ENCODE results near the gene CERT1.

CERT1 gene

DNA sequence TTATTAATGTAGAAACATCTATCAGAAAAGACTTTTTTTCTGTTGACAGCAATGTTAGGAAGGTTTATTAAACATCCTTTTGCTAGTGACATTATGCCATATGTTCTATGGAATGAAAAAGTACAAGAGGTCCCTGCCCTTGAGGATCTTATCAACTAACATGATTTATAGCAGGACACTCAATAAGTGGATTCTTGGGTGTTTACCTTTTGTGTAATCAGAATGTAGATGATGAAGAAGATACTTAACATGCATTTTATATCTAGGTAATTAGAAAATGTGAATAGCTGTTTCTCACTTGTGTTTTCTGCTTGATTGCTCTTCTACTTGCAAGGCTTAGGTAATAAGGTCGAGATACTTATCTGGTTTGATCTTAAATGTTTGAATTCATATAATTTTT lies 169.5 kb downstream of the CERT1 start:
- H3K4me3 ChIP-seq (ENCODE audit: low read depth, low read length), result no peak overlapping the region
- TF ChIP-seq, protein P1, sequence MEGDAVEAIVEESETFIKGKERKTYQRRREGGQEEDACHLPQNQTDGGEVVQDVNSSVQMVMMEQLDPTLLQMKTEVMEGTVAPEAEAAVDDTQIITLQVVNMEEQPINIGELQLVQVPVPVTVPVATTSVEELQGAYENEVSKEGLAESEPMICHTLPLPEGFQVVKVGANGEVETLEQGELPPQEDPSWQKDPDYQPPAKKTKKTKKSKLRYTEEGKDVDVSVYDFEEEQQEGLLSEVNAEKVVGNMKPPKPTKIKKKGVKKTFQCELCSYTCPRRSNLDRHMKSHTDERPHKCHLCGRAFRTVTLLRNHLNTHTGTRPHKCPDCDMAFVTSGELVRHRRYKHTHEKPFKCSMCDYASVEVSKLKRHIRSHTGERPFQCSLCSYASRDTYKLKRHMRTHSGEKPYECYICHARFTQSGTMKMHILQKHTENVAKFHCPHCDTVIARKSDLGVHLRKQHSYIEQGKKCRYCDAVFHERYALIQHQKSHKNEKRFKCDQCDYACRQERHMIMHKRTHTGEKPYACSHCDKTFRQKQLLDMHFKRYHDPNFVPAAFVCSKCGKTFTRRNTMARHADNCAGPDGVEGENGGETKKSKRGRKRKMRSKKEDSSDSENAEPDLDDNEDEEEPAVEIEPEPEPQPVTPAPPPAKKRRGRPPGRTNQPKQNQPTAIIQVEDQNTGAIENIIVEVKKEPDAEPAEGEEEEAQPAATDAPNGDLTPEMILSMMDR (IDR thresholded peaks at IDR 0.05; ENCODE audit: borderline replicate concordance, insufficient read depth, low read depth, low read length), result no peak

- no peak overlapping the region for H3K4me3 ChIP-seq (ENCODE audit: low read depth, low read length)
Observed at GRCh38 chr5:75340714-75341478, 170.5 kb downstream of the CERT1 start.

GRCh38 chr5:75338408-75338807 lies 173.0 kb downstream of the CERT1 start:
- TF ChIP-seq, protein P1 (IDR thresholded peaks at IDR 0.05; ENCODE audit: borderline replicate concordance, insufficient read depth, low read depth, low read length), result no peak
- H3K4me3 ChIP-seq (ENCODE audit: low read depth, low read length), result peak overlapping the region; percentile 83

More at GRCh38 chr5:75340714-75341478, 170.5 kb downstream of the CERT1 start:
- TF ChIP-seq, protein P1 (IDR thresholded peaks at IDR 0.05; ENCODE audit: borderline replicate concordance, insufficient read depth, low read depth, low read length), result no peak

- H3K4me3 ChIP-seq (ENCODE audit: low read depth, low read length), result peak overlapping the region; percentile 83
- TF ChIP-seq, protein P1 (IDR thresholded peaks at IDR 0.05; ENCODE audit: borderline replicate concordance, insufficient read depth, low read depth, low read length), result no peak
Observed at GRCh38 chr5:75337366-75338021, 173.9 kb downstream of the CERT1 start.

GRCh38 chr5:75336615-75337336 lies 174.7 kb downstream of the CERT1 start, which contains the start of gene HMGCR:
Gene HMGCR (plus strand): TSS chr5:75337220. CDS start chr5:75342606, 5,386 bp downstream.
- TF ChIP-seq, protein P1 (IDR thresholded peaks at IDR 0.05; ENCODE audit: borderline replicate concordance, insufficient read depth, low read depth, low read length), result 0 out of 2 replicates have a peak, but pooled peaks have one; percentile 1
- peak within 1 kb of the TSS; percentile 83 for H3K4me3 ChIP-seq (ENCODE audit: low read depth, low read length)

- TF ChIP-seq, protein P1 (IDR thresholded peaks at IDR 0.05; ENCODE audit: borderline replicate concordance, insufficient read depth, low read depth, low read length), result no peak
Observed at GRCh38 chr5:75335952-75336614, 175.3 kb downstream of the CERT1 start.

More at GRCh38 chr5:75335952-75336614, 175.3 kb downstream of the CERT1 start:
- H3K4me3 ChIP-seq (ENCODE audit: low read depth, low read length), result peak overlapping the region; percentile 63
